HEK293 (cell line): ENCODE results near the gene RABL3.

ENCODE experiments used
- CTCF ChIA-PET: fragments of 350-600 bp; formaldehyde crosslinking; extraction: SDS; loops from one replicate; lab custom pipeline; 2021; ENCODE audit warnings: antibody characterized with exemption; lab: Yijun Ruan, JAX
- POLR2A ChIA-PET: fragments of 300-600 bp; formaldehyde crosslinking; extraction: SDS; loops from one replicate; lab custom pipeline; 2020; ENCODE audit warnings: antibody characterized with exemption, inconsistent platforms; lab: Yijun Ruan, JAX
- H3K27ac ChIP-seq: fragments of 200-500 bp; sonication (Bioruptor generic); 2 replicates; pipeline ENCODE4 v1.5.1; 2014; ENCODE audit warnings: low read depth, low read length, control low read depth, inconsistent platforms; ENCODE audit errors: extremely low read depth
- H3K36me3 ChIP-seq, 2 experiments: fragments of 200-500 bp in 1 of 2; sonication (Bioruptor generic) in 1 of 2; 1 replicate in 1 of 2; 2 replicates in 1 of 2; pipeline ENCODE4 v1.5.1; 2014 to 2017; ENCODE audit warnings: inconsistent platforms in 2 of 2, low read length in 2 of 2; ENCODE audit not compliant: control insufficient read depth in 2 of 2, insufficient read depth in 1 of 2
- H3K4me1 ChIP-seq: fragments of 200-500 bp; sonication (Bioruptor generic); 2 replicates; pipeline ENCODE4 v1.5.1; 2014; ENCODE audit warnings: mild to moderate bottlenecking, low read length, inconsistent platforms; ENCODE audit not compliant: control insufficient read depth, insufficient read depth
- H3K4me3 ChIP-seq: 2 replicates; pipeline ENCODE4 v1.5.1; 2011; ENCODE audit warnings: low read depth, mild to moderate bottlenecking, control low read depth, low read length, moderate library complexity
- H3K9me3 ChIP-seq: fragments of 200-500 bp; sonication (Bioruptor generic); 2 replicates; pipeline ENCODE4 v1.5.1; 2014; ENCODE audit warnings: low read depth, low read length, inconsistent platforms; ENCODE audit not compliant: control insufficient read depth, insufficient read depth
- AEBP2 ChIP-seq: fragments of 450-650 bp; formaldehyde crosslinking; IDR thresholded peaks from 2 replicates; pipeline ENCODE4 v1.5.1; 2016; ENCODE audit warnings: missing biosample characterization, missing genetic modification characterization, borderline replicate concordance
- KLF8 ChIP-seq: fragments of 450-650 bp; formaldehyde crosslinking; IDR thresholded peaks from 2 replicates; pipeline ENCODE4 v1.5.1; 2016; ENCODE audit warnings: missing biosample characterization, missing genetic modification characterization
- RBAK ChIP-seq: fragments of 450-650 bp; formaldehyde crosslinking; IDR thresholded peaks from 2 replicates; pipeline ENCODE4 v1.5.1; 2016; ENCODE audit warnings: missing biosample characterization, missing genetic modification characterization
- TCF7L2 ChIP-seq: IDR thresholded peaks from 2 replicates; pipeline ENCODE4 v1.6.1; 2011; ENCODE audit warnings: low read depth, mild to moderate bottlenecking, inconsistent platforms, low read length, moderate library complexity, borderline replicate concordance
- ZBTB11 ChIP-seq: fragments of 450-650 bp; formaldehyde crosslinking; conservative IDR thresholded peaks from 2 replicates; pipeline ENCODE4 v1.5.1; 2016; ENCODE audit warnings: low read depth, missing biosample characterization, missing genetic modification characterization
- ZNF114 ChIP-seq: fragments of 450-650 bp; formaldehyde crosslinking; IDR thresholded peaks from 2 replicates; pipeline ENCODE4 v1.5.0; 2017; ENCODE audit warnings: missing biosample characterization, missing genetic modification characterization
- ZNF274 ChIP-seq, 2 experiments: fragments of 200-500 bp in 1 of 2; fragments of 450-650 bp in 1 of 2; sonication (Bioruptor generic) in 1 of 2; formaldehyde crosslinking in 1 of 2; IDR thresholded peaks; 2 replicates each; pipeline versions ENCODE4 v1.5.1 to v1.6.1; 2014 to 2016; ENCODE audit warnings: borderline replicate concordance in 1 of 2, inconsistent platforms in 1 of 2, low read length in 1 of 2, missing biosample characterization in 1 of 2, missing genetic modification characterization in 1 of 2
- ZNF366 ChIP-seq: fragments of 450-650 bp; formaldehyde crosslinking; conservative IDR thresholded peaks from 2 replicates; pipeline ENCODE4 v1.5.1; 2016; ENCODE audit warnings: missing biosample characterization, missing genetic modification characterization
- ZNF416 ChIP-seq: fragments of 450-650 bp; formaldehyde crosslinking; IDR thresholded peaks from 2 replicates; pipeline ENCODE4 v1.5.1; 2016; ENCODE audit warnings: missing biosample characterization, missing genetic modification characterization
- ZNF433 ChIP-seq: fragments of 450-650 bp; formaldehyde crosslinking; IDR thresholded peaks from 2 replicates; pipeline ENCODE4 v1.5.1; 2016; ENCODE audit warnings: missing biosample characterization, missing genetic modification characterization, low read depth
- ZNF521 ChIP-seq: fragments of 450-650 bp; formaldehyde crosslinking; IDR thresholded peaks from 2 replicates; pipeline ENCODE4 v1.5.1; 2017; ENCODE audit warnings: missing biosample characterization, mild to moderate bottlenecking, missing genetic modification characterization
- ZNF529 ChIP-seq: fragments of 450-650 bp; formaldehyde crosslinking; IDR thresholded peaks from 2 replicates; pipeline ENCODE4 v1.5.1; 2017; ENCODE audit warnings: missing genetic modification characterization, missing biosample characterization; ENCODE audit not compliant: insufficient replicate concordance
- ZNF623 ChIP-seq: fragments of 450-650 bp; formaldehyde crosslinking; IDR thresholded peaks from 2 replicates; pipeline ENCODE4 v1.5.1; 2016; ENCODE audit warnings: missing biosample characterization, missing genetic modification characterization
- ZSCAN16 ChIP-seq: fragments of 450-650 bp; formaldehyde crosslinking; IDR thresholded peaks from 2 replicates; pipeline ENCODE4 v1.5.1; 2016; ENCODE audit warnings: missing biosample characterization, missing genetic modification characterization
- ZSCAN30 ChIP-seq: fragments of 450-650 bp; IDR thresholded peaks from 2 replicates; pipeline ENCODE4 v1.5.1; 2018; ENCODE audit warnings: missing biosample characterization, mild to moderate bottlenecking, missing genetic modification characterization, moderate library complexity
- TF ChIP-seq, protein P1 (sequence below): fragments of 450-650 bp; formaldehyde crosslinking; IDR thresholded peaks from 2 replicates; pipeline ENCODE4 v1.5.1; 2016; ENCODE audit warnings: missing biosample characterization, missing genetic modification characterization
- TF ChIP-seq, protein P2 (sequence below): fragments of 450-650 bp; formaldehyde crosslinking; IDR thresholded peaks from 2 replicates; pipeline ENCODE4 v1.5.1; 2017; ENCODE audit warnings: missing biosample characterization, missing genetic modification characterization
- TF ChIP-seq, protein P3 (sequence below): fragments of 450-650 bp; formaldehyde crosslinking; IDR thresholded peaks from 2 replicates; pipeline ENCODE4 v1.5.1; 2016; ENCODE audit warnings: missing biosample characterization, missing genetic modification characterization

The RABL3 gene

GRCh38 chr3:120681506-120682038, 60.7 kb downstream of the RABL3 start (continued):
- TF ChIP-seq ZNF366 (tag by site-specific recombination) (no peak), KLF8 (tag by site-specific recombination) (no peak), ZNF416 (tag by site-specific recombination) (no peak), ZNF623 (tag by site-specific recombination) (no peak), AEBP2 (no peak), ZSCAN16 (tag by site-specific recombination) (no peak), TCF7L2 (no peak), RBAK (no peak)
- TF ChIP-seq, protein P1, sequence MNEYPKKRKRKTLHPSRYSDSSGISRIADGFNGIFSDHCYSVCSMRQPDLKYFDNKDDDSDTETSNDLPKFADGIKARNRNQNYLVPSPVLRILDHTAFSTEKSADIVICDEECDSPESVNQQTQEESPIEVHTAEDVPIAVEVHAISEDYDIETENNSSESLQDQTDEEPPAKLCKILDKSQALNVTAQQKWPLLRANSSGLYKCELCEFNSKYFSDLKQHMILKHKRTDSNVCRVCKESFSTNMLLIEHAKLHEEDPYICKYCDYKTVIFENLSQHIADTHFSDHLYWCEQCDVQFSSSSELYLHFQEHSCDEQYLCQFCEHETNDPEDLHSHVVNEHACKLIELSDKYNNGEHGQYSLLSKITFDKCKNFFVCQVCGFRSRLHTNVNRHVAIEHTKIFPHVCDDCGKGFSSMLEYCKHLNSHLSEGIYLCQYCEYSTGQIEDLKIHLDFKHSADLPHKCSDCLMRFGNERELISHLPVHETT (tag by site-specific recombination), result no peak

DNA sequence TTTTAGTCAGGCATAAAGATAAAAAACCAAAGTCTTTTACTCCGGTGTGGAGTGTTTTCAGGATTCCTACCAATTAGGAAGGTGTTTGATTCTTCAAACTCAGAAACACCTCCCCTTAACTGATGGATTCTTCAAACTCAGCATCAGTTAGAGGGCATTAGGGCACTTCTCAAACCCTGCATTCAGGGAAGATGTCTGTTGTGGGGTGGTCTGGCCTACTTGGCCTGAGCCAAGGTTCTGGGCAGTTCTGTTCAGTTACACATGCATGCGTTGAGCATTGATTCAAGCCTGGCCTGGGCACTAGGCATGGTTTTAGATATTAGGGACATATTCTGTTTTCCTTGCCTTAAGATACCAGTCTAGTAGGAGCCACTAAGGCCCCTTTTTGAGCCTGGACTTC, 61.3 kb downstream of the RABL3 start:
- H3K4me3 ChIP-seq, result no peak overlapping the region
- no peak for TF ChIP-seq ZNF274 (IDR thresholded peaks at IDR 0.05; ENCODE audit: low read length)
- TF ChIP-seq ZNF274 (tag by site-specific recombination; IDR thresholded peaks at IDR 0.05; ENCODE audit: borderline replicate concordance), result no peak
- TF ChIP-seq ZNF433 (tag by site-specific recombination), result no peak
- no peak for TF ChIP-seq ZNF114
- TF ChIP-seq ZNF521 (tag by site-specific recombination), result no peak
- TF ChIP-seq ZBTB11 (tag by site-specific recombination), result no peak
- TF ChIP-seq ZNF623 (tag by site-specific recombination), result no peak
- TF ChIP-seq, protein P2, sequence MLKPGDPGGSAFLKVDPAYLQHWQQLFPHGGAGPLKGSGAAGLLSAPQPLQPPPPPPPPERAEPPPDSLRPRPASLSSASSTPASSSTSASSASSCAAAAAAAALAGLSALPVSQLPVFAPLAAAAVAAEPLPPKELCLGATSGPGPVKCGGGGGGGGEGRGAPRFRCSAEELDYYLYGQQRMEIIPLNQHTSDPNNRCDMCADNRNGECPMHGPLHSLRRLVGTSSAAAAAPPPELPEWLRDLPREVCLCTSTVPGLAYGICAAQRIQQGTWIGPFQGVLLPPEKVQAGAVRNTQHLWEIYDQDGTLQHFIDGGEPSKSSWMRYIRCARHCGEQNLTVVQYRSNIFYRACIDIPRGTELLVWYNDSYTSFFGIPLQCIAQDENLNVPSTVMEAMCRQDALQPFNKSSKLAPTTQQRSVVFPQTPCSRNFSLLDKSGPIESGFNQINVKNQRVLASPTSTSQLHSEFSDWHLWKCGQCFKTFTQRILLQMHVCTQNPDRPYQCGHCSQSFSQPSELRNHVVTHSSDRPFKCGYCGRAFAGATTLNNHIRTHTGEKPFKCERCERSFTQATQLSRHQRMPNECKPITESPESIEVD, result no peak
- TF ChIP-seq, protein P3, sequence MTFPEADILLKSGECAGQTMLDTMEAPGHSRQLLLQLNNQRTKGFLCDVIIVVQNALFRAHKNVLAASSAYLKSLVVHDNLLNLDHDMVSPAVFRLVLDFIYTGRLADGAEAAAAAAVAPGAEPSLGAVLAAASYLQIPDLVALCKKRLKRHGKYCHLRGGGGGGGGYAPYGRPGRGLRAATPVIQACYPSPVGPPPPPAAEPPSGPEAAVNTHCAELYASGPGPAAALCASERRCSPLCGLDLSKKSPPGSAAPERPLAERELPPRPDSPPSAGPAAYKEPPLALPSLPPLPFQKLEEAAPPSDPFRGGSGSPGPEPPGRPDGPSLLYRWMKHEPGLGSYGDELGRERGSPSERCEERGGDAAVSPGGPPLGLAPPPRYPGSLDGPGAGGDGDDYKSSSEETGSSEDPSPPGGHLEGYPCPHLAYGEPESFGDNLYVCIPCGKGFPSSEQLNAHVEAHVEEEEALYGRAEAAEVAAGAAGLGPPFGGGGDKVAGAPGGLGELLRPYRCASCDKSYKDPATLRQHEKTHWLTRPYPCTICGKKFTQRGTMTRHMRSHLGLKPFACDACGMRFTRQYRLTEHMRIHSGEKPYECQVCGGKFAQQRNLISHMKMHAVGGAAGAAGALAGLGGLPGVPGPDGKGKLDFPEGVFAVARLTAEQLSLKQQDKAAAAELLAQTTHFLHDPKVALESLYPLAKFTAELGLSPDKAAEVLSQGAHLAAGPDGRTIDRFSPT (tag by site-specific recombination), result no peak
- no peak for TF ChIP-seq ZSCAN30
- no peak for TF ChIP-seq ZNF529 (tag by site-specific recombination)
- CTCF ChIA-PET, result no interaction called here
- no peaks in the 10 kb centered on the region for H3K4me1 ChIP-seq
- no peaks in the 10 kb centered on the region for H3K36me3 ChIP-seq
- POLR2A ChIA-PET, result no interaction called here
- H3K9me3 ChIP-seq, result no peaks in the 10 kb centered on the region
- H3K27ac ChIP-seq, result no peak overlapping the region
